Activated CD8-positive, alpha-beta memory T cell treated with anti-CD3 and anti-CD28 coated beads, Interleukin-2, amount 50 U/mL, for 24 hours (primary cell): Measurements from ENCODE around the gene CAPN9.
"Not testable (repeated sequence)": the region's sequence is repeated elsewhere in the genome, so short reads cannot be mapped to it uniquely, and the experiment has no call there.

Source experiments
- DNase-seq: peaks from one replicate; pipeline ENCODE4 v3.0.0-alpha.2; 2020; ENCODE audit errors: extremely low read depth

Gene CAPN9

DNA sequence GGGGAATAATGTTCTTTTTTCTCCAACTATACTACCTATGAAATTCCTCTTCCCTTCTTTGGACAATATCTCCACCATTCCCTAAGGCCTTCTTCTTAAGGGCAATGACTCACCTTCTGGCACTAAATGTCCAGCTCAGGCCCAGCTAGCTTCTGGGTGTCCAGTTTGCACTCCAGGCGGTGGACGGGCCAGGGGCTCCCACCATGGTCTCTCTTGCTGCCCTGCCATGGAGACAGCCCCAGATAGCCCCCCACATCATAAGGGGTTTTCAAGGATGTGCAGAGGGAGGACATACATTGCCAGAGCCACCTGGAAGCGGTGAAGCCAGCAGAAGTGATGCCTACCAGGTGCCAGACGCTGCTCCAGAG is 77.3 kb downstream of the CAPN9 start:
- DNase-seq, result no peak

GRCh38 chr1:230824919-230825721 is 77.9 kb downstream of the CAPN9 start:
- DNase-seq, result no peak

DNA sequence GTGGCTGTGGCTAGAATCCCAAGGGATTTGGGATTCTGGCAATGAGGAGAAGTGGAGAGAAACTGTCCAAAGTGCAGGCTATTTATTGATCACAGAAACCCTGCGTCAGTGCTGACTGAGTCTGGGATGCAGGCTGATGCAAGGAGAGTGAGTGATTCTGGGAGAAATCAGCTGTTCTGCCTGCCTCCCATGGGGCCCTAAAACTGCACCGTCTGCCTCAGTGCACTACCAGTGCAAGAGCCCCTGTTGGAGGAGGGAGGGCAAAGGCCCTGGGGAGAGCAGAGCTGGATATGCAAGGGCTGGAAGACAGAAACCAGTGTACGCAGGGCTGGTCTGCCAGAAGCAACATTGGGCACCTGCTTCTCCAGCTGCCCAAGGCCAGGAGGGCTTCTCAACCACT is 78.6 kb downstream of the CAPN9 start:
- no peak for DNase-seq

DNA sequence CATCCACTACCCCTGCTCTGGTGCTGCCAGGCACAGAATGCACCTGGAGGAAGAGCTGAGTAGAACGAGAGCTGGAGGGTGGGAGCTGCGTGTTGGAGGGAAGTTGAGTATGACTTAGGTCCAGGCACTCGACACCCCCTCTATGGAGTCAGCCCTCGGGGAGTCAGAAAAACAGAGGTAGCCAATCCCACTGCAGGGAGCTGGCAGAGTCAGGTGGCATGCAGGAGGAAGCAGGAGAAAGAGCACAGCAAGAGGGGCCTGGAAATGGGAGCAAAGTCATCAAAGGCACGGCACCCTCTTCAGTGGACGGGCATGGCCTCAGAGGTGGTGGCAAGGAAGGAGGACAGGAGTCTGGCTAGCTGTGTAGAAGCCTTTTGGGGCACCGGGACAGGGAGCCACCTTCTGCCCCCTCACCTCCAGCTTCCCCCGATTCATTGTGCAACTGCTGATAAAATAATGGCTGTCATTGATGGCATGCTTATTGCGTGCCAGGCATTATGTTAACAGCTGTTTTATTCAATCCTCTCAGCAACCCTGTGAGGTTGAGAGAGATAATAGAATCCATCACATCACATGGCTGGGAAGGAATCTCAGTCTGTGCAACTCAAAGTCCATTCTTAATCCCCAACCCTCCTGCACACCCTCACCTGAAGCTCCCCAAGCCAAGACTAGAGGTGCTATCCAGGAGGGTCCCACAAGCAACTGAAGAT is 79.1 kb downstream of the CAPN9 start:
- no peak for DNase-seq

DNA sequence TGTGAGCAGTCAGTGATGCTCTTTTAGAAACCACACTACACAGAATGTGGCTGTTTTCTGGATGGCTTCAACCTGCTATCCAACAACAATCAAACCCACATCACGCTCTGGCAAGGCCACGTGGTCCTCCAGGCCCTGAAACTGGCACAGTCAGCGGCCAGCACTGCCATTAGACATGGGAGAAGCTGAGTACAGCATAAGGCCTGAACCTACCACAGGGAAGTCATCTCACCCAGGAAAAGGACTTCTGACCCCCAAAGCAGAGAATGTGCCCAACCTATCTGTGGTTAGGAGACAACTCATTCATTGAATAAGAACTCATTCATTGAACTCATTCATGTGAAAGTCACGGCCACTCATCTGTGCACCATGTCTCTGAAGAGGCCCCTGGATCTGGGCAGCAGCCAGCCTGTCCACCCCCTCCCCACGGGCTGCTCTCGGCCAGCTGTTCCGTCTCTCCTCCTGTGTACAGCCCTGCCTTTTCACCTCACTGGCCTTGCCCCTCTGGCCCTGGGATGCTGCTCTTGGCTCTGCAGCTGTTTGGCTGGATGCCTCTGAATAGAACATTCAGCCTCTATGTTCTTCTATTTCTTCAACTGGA is 80.0 kb downstream of the CAPN9 start:
- no peak for DNase-seq

DNA sequence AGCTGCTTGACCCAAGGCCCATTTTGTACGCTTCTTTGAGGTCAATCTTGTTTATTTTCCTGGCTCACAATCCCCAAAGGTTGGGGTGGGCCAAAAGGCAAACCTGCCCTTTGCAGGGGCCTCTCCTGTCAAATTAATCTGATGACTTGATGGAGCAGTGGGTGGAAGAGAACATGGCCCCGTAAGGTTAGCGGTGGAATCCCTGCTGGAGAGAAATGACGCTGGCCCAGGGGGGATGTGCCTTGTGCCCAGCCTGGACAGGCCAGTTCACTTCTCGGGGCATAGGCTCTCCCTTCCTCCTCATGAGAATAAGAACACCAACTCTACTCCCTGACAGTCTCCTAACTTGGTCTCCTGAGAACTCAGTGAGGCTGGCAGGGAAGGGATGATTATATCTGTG is 80.6 kb downstream of the CAPN9 start:
- no peak for DNase-seq

- DNase-seq, result no peak
These were observed 81.2 kb downstream of the CAPN9 start for GRCh38 chr1:230828421-230828820.

GRCh38 chr1:230831771-230832170 is 84.6 kb downstream of the CAPN9 start:
- no peak for DNase-seq

- DNase-seq, result no peak
These were observed 85.3 kb downstream of the CAPN9 start for GRCh38 chr1:230832476-230832875.

DNA sequence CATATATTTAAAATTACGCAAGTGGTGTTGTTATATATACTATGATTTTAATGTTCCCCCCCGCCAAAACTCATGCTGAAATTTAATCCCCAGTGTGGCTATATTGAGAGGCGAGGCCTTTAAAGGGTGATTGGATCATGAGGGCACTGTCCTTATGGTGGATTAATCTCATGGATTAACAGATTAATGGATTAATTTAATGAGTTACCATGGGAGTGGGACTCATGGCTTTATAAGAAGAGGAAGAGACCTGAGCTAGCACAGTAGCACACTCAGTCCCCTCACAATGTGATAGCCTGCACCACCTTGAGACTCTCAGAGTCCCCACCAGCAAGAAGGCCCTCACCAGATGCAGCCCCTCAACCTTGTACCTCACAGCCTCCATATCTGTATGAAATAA is 86.3 kb downstream of the CAPN9 start:
- DNase-seq, result no peak

- no peak for DNase-seq
These were observed 87.1 kb downstream of the CAPN9 start for GRCh38 chr1:230834292-230834691.

DNA sequence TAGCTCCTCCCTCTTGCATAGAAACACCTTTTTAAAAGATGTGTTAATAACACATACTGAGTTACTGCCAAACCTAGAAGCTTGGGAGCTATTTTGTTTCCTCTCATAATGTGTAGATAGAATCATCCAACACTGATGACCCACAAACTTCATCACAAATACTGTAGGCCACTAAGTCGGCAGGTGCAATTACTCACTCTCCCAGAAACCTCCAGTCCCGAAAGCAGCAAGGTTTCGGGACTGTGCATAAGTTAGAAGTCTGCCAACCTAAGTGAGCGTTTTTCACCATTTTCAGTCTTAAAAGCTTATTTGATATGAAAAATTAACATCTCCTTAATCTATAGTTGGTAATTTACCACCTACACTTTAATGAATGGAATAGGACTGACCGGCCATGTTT is 89.2 kb downstream of the CAPN9 start:
- no peak for DNase-seq

DNA sequence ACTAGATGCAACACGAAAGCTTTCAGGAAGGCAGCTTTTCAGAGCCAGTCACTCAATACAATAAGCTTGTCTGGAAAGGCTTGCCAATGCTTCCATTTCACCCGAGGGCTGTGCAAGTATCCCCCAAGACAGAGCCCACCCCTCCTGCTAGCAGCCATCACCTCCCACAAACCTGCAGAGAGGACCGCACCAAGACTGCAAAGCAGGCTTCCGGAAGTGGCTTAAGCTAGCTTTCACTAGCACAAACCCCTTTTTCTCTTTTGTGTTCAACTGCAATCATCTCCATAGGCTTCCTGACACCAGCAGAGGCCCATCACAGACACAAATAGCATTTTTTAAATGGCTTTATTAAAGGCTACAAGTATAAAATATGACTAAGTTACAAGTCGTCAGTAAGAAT is 89.6 kb downstream of the CAPN9 start:
- DNase-seq, result no peak

- DNase-seq, result no peak
These were observed 92.0 kb downstream of the CAPN9 start for GRCh38 chr1:230839173-230839572.

DNA sequence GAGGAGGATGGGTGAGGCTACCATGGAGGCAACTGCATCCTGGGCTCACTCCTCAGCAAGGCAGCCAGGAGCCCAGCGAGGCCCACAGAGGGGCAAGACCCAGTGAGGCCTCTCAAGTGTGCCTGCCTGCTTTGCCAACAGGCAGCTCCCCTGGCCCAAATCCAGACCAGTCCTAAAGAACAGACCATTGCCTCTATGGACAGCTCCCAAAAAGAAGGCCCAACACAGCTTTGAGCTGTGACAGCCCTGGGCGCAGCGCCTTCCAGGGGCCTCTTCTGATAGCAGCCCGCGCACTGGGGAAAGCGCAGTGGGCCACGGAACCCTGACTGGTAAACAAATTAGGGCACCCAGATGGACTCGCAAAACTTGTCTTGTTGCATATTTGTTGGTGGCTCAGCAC is 95.6 kb downstream of the CAPN9 start:
- no peak for DNase-seq

DNA sequence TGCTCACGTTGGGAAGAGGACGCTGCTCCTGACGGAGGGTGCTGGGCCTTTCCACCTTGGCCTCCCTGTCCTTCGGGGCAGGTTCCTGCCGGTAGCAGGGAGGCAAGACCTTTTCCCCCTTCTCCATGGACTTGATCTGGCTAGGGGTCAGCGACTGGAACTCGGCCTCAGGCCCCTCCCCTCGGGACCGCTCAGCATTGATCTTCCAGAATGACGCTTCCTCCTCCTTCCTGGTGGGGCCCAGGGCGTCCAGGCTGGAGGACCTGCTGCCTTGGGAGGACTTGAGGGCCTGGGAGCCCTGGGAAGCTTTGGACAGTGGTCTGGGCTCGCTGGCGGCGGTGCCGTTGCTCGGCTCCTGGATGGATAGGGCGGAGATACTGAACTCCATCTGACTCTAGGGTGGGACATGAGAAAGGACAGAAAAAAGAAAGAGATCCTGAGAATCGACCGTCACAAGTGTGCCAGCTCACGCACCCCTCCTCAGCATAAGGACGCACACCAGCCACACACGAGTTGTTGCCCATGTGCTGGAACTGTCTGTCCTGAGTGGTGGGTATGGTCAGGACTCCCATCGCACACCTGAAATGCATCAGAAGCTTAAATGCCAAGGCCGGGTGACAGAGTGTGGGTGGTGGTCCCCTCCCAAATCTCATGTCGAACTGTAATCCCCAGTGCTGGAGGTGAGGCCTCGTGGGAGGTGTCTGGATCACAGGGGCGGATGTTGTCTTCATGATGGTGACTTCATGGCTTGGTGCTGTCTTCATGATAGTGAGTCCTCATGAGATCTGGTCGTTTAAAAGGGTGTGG is 96.5 kb downstream of the CAPN9 start:
- DNase-seq, result no peak

GRCh38 chr1:230844561-230844960 is 97.4 kb downstream of the CAPN9 start:
- no peak for DNase-seq

- DNase-seq, result not testable (repeated sequence)
These were observed 98.0 kb downstream of the CAPN9 start for GRCh38 chr1:230845184-230845583.

DNA sequence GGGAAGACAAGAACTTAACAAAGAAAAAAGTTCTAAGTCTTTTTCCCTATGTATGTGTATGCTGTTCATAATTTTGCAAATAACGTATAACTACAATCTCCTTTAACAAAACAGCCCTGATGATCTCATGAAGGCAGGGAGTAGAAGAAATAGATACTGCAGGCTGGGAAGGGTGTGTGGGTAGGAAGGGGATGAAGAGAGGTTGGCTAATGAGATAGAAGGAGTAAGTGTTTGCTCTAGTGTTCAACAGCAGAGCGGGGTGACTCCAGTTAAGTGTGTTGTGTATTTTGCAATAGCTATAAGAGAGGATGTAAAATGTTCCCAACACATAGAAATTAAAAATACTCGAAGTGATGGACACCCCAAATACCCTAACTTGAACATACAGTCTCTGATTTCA is 101.0 kb downstream of the CAPN9 start:
- no peak for DNase-seq

DNA sequence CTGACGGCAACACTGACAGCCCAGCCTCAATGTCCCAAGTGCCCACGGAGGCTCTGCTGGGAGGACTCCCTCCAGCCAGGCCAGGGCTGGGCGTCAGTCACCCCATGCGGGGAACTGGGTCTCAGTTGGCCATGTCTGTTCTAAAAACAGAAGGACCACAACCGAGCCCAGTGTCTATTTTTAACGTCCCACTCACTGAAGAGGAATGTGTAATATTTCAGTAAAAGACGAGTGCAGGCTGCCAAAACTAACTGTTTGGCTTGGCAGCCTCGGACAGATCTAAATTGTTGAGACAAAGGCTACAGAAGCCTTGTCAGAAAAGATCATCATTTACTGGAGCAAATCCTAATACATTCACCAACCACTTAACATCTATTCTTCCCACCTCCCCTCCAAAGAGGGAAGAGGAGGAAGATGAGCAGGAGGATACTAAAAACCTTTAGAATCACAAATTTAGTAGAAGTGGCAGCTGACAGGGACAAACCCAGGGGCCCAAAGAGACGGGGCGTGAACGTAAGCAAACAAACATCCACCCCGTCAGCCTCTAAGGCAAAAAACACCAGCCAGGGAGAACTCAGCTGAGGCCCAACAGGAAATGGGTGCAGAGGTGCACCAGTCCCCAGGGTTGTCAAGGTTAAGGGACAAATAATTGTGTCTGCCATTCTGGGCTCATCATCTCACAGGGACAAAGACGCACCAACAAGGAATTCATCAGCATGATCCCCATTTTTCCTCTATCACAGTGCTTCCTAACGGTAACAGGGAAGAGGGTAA is 102.5 kb downstream of the CAPN9 start:
- no peak for DNase-seq

DNA sequence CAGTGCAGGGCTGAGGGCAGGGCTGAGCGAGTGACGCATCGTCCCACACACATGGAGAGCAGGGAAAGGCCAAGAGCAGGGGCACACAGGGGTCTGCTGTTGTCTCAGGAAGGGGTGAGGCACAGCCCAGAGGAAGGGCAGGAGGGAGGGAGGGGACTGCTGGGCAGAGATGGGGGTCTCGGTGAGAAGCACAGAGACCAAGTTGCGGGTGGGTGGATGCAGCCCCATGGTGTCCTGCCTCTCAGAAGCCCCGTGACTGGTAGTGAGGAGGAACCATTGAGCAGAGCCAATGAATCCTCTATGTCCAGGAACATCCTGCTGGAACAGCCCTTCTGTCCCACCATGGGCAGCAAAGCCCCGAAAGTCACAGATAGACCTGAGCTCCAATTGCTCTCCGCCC is 103.4 kb downstream of the CAPN9 start:
- DNase-seq, result no peak

DNA sequence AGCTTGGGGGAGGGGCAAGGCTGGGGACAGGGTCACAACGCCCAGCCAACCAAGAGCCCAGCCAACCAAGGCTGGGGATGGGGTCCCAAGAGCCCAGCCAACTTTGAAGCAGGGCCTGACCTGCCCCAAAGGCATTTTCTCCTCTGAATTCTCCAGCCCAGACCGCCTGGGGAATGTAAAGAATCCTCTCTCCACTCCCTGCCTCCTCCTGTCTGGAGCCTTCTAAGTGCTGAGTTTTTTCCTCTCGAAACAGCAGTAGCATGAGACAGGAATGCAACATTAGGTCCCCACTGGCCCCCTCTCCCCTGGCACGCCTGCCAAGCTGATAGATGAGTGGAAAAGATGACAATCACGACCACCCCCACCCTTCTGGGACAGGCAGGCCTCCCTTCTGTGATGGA is 104.1 kb downstream of the CAPN9 start:
- DNase-seq, result no peak
